ENCODE measurements around the gene MRPL20.
"Not testable (repeated sequence)": the region's sequence is repeated elsewhere in the genome, so short reads cannot be mapped to it uniquely, and the experiment has no call there.

The MRPL20 gene

GRCh38 chr1:1403653-1404052 is 3.4 kb downstream of the MRPL20 start:
- no peak for DNase-seq

GRCh38 chr1:1402901-1403392 is 4.1 kb downstream of the MRPL20 start:
- not testable (repeated sequence) for DNase-seq

GRCh38 chr1:1402072-1402900 is 4.8 kb downstream of the MRPL20 start:
- DNase-seq = peak; percentile 72

GRCh38 chr1:1401457-1402010 is 5.6 kb downstream of the MRPL20 start:
- no peak for DNase-seq

- DNase-seq = no peak
Observed at GRCh38 chr1:1400576-1401456, 6.3 kb downstream of the MRPL20 start.

GRCh38 chr1:1399872-1400575 is 7.1 kb downstream of the MRPL20 start:
- DNase-seq = no peak

GRCh38 chr1:1399187-1399871 is 7.8 kb downstream of the MRPL20 start, which contains the start of gene CCNL2:
CCNL2 (minus strand) TSS chr1:1399335; CDS start chr1:1399306, 29 bp downstream.
- peak; percentile 97 for DNase-seq

GRCh38 chr1:1398677-1399186 is 8.4 kb downstream of the MRPL20 start:
- no peak for DNase-seq

- DNase-seq = peak; percentile 59
Observed at GRCh38 chr1:1397839-1398523, 9.1 kb downstream of the MRPL20 start.

GRCh38 chr1:1395166-1395565 is 11.9 kb downstream of the MRPL20 start:
- no peak for DNase-seq

GRCh38 chr1:1394116-1394515 is 13.0 kb downstream of the MRPL20 start:
- DNase-seq = no peak

GRCh38 chr1:1393428-1393827 is 13.7 kb downstream of the MRPL20 start:
- no peak for DNase-seq

GRCh38 chr1:1393014-1393413 is 14.1 kb downstream of the MRPL20 start:
- no peak for DNase-seq

GRCh38 chr1:1391225-1391624 is 15.9 kb downstream of the MRPL20 start:
- no peak for DNase-seq

- DNase-seq = no peak
Observed at GRCh38 chr1:1390675-1391074, 16.4 kb downstream of the MRPL20 start.

- DNase-seq = no peak
Observed at GRCh38 chr1:1388078-1388472, 19.0 kb downstream of the MRPL20 start.

- DNase-seq = no peak
Observed at GRCh38 chr1:1387098-1388077, 19.7 kb downstream of the MRPL20 start.

GRCh38 chr1:1385931-1386330 is 21.2 kb downstream of the MRPL20 start:
- DNase-seq = no peak

GRCh38 chr1:1385339-1385738 is 21.8 kb downstream of the MRPL20 start:
- not testable (repeated sequence) for DNase-seq

GRCh38 chr1:1381294-1381693 is 25.8 kb downstream of the MRPL20 start:
- no peak for DNase-seq

Data from hematopoietic multipotent progenitor cell treated with erythropoietin and hydrocortisone succinate and interleukin-3 and kit ligand, for 8 days (in vitro differentiated cells).